K562 (cell line): ENCODE results near the gene MCC. TPM values are rescaled to one million over a fixed set of nuclear protein-coding genes. Genes with fewer than 3 reads are reported as not detected.
A peak's percentile ranks its signal among the peaks of the same experiment; 100 is the strongest.

ENCODE experiments used
- ATAC-seq: fragments of 200-7000 bp; cut with Tn5 transposase; 3 replicates; pipeline ENCODE4 v1.9.1; 2020; ENCODE audit warnings: moderate library complexity
- BruUV-seq: library from RNA; stranded (reverse); fragments of 400-500 nt; replicated peaks from 2 replicates; lab custom pipeline; 2021; lab: Mats Ljungman, UMichigan
- CTCF ChIA-PET: fragments of 300-600 bp; formaldehyde crosslinking; extraction: SDS; loops from one replicate; lab custom pipeline; 2021; ENCODE audit warnings: low intra/inter-chr PET ratio; lab: Yijun Ruan, JAX
- POLR2A ChIA-PET: fragments of 300-600, 350-650 bp; sonication (Branson Sonifier 250); formaldehyde crosslinking; extraction: SDS; loops from one replicate; lab custom pipeline; 2021; ENCODE audit warnings: antibody characterized with exemption, inconsistent platforms; lab: Yijun Ruan, JAX
- DNase-seq, 4 experiments: peaks; one replicate each; pipeline versions ENCODE4 v3.0.0 to v3.0.0-alpha.2; 2011 to 2018; ENCODE audit warnings: low spot score in 3 of 4, mixed read lengths in 3 of 4; ENCODE audit errors: extremely low read depth in 1 of 4
- FAIRE-seq: peaks from 2 replicates; lab custom pipeline; 2011; peaks lifted over from hg19 to GRCh38; lab: Jason Lieb, UNC
- H2AFZ ChIP-seq: 2 replicates; pipeline ENCODE4 v1.6.0; 2011; ENCODE audit warnings: low read depth, low read length, control low read depth, inconsistent platforms
- H3K27ac ChIP-seq: fragments of 200-600 bp; 3 replicates; pipeline ENCODE4 v1.8.0; 2011; ENCODE audit warnings: low read depth, mild to moderate bottlenecking, control low read depth, inconsistent platforms, low read length, moderate library complexity, mixed read lengths; ENCODE audit errors: extremely low read depth
- H3K27me3 ChIP-seq, 2 experiments: fragments of 300-600 bp in 1 of 2; 2 replicates in 1 of 2; 3 replicates in 1 of 2; pipeline versions ENCODE4 v1.6.0 to v1.8.0; 2011; ENCODE audit warnings: inconsistent platforms in 2 of 2, low read length in 2 of 2, mild to moderate bottlenecking in 1 of 2, mixed read lengths in 1 of 2, moderate library complexity in 1 of 2; ENCODE audit not compliant: control insufficient read depth in 2 of 2, insufficient read depth in 2 of 2
- H3K36me3 ChIP-seq: fragments of 300-600 bp; 3 replicates; pipeline ENCODE4 v1.8.0; 2011; ENCODE audit warnings: mild to moderate bottlenecking, low read length, inconsistent platforms; ENCODE audit not compliant: control insufficient read depth, insufficient read depth
- H3K4me1 ChIP-seq, 2 experiments: fragments of 200-600 bp in 1 of 2; replicated peaks in 1 of 2; 2 replicates in 1 of 2; 3 replicates in 1 of 2; pipeline versions ENCODE4 v1.5.1 to v1.8.0; 2011; ENCODE audit warnings: inconsistent platforms in 2 of 2, low read length in 2 of 2, mild to moderate bottlenecking in 1 of 2, mixed read lengths in 1 of 2, moderate library complexity in 1 of 2; ENCODE audit not compliant: control insufficient read depth in 2 of 2, insufficient read depth in 2 of 2
- H3K4me2 ChIP-seq: 2 replicates; pipeline ENCODE4 v1.6.1; 2011; ENCODE audit warnings: low read length, control low read depth, inconsistent platforms, mixed read lengths; ENCODE audit not compliant: insufficient read depth
- H3K4me3 ChIP-seq: fragments of 200-600 bp; sonication (generic), shearing (Covaris generic); 2 replicates; pipeline ENCODE4 v1.5.1; 2016; ENCODE audit warnings: control low read depth, inconsistent platforms
- H3K79me2 ChIP-seq: fragments of 200-600 bp; 3 replicates; pipeline ENCODE4 v1.8.0; 2011; ENCODE audit warnings: low read length, inconsistent platforms; ENCODE audit not compliant: control insufficient read depth, insufficient read depth
- H3K9ac ChIP-seq, 2 experiments: 2 replicates each; pipeline versions ENCODE4 v1.6.0 to v1.6.1; 2011; ENCODE audit warnings: low read depth in 2 of 2, low read length in 2 of 2, control low read depth in 1 of 2, inconsistent platforms in 1 of 2, mild to moderate bottlenecking in 1 of 2, mixed read lengths in 1 of 2; ENCODE audit not compliant: insufficient read depth in 1 of 2
- H3K9me1 ChIP-seq: one replicate; pipeline ENCODE4 v1.6.0; 2011; ENCODE audit warnings: inconsistent platforms, mild to moderate bottlenecking, low read length, moderate library complexity; ENCODE audit not compliant: control insufficient read depth, insufficient read depth
- H3K9me3 ChIP-seq: replicated peaks from 2 replicates; pipeline ENCODE4 v1.5.1; 2011; ENCODE audit warnings: low read depth, low read length, inconsistent platforms; ENCODE audit not compliant: control insufficient read depth, insufficient read depth
- H4K20me1 ChIP-seq: replicated peaks from 2 replicates; pipeline ENCODE4 v1.6.1; 2011; ENCODE audit warnings: low read length, inconsistent platforms, mixed read lengths; ENCODE audit not compliant: control insufficient read depth, insufficient read depth
- DACH1 ChIP-seq: fragments of 450-650 bp; IDR thresholded peaks from 2 replicates; pipeline ENCODE4 v1.6.1; 2018; ENCODE audit not compliant: partially characterized antibody
- DPF2 ChIP-seq: fragments of 450-650 bp; IDR thresholded peaks from 2 replicates; pipeline ENCODE4 v1.6.1; 2016
- EWSR1 ChIP-seq: fragments of 450-650 bp; IDR thresholded peaks from 2 replicates; pipeline ENCODE4 v1.6.1; 2018; ENCODE audit warnings: borderline replicate concordance, mild to moderate bottlenecking, low read depth, moderate library complexity; ENCODE audit not compliant: partially characterized antibody
- FOS ChIP-seq: IDR thresholded peaks from 3 replicates; pipeline ENCODE4 v1.6.1; 2011; ENCODE audit not compliant: insufficient read length; ENCODE audit errors: extremely low read depth
- GTF2F1 ChIP-seq: IDR thresholded peaks from 2 replicates; pipeline ENCODE4 v1.6.1; 2011; ENCODE audit warnings: low read depth, low read length, improper control_type of control experiment
- HDAC2 ChIP-seq: fragments of 450-650 bp; IDR thresholded peaks from 2 replicates; pipeline ENCODE4 v1.6.1; 2016; ENCODE audit warnings: mild to moderate bottlenecking
- HDAC6 ChIP-seq: IDR thresholded peaks from 2 replicates; pipeline ENCODE4 v1.6.1; 2012; ENCODE audit warnings: low read depth, mild to moderate bottlenecking, control low read depth, inconsistent platforms, low read length, moderate library complexity
- MEIS2 ChIP-seq: fragments of 450-650 bp; IDR thresholded peaks from 2 replicates; pipeline ENCODE4 v1.6.1; 2014; ENCODE audit warnings: mild to moderate bottlenecking; ENCODE audit not compliant: partially characterized antibody
- NFE2 ChIP-seq: IDR thresholded peaks from 2 replicates; pipeline ENCODE4 v1.6.1; 2014; ENCODE audit warnings: antibody characterized with exemption, low read depth
- PHF8 ChIP-seq: fragments of 200-600 bp; sonication (generic); IDR thresholded peaks from 2 replicates; pipeline ENCODE4 v1.6.1; 2012; ENCODE audit warnings: mixed run types, mild to moderate bottlenecking, inconsistent platforms, low read length, moderate library complexity, borderline replicate concordance
- RBM34 ChIP-seq: fragments of 200-400 bp; formaldehyde crosslinking; IDR thresholded peaks from 2 replicates; pipeline ENCODE4 v1.6.1; 2018; ENCODE audit warnings: low read length, borderline replicate concordance; ENCODE audit not compliant: insufficient read depth
- SAFB ChIP-seq: fragments of 200-400 bp; formaldehyde crosslinking; IDR thresholded peaks from 2 replicates; pipeline ENCODE4 v1.6.1; 2017; ENCODE audit warnings: low read depth, low read length, borderline replicate concordance
- TOE1 ChIP-seq, 2 experiments: fragments of 450-650 bp in 1 of 2; sonication (generic) in 1 of 2; formaldehyde crosslinking in 1 of 2; IDR thresholded peaks; 2 replicates each; pipeline versions ENCODE4 v1.7.1 to v1.8.0; 2016 to 2022; ENCODE audit warnings: borderline replicate concordance in 2 of 2, mild to moderate bottlenecking in 2 of 2, antibody characterized with exemption in 1 of 2, inconsistent platforms in 1 of 2, low read depth in 1 of 2, missing genetic modification reagents in 1 of 2, moderate library complexity in 1 of 2
- U2AF1 ChIP-seq: fragments of 200-400 bp; formaldehyde crosslinking; optimal IDR thresholded peaks from 2 replicates; pipeline ENCODE3; 2017; ENCODE audit warnings: mild to moderate bottlenecking, low read depth, low read length, moderate library complexity
- ZEB2 ChIP-seq: fragments of 450-650 bp; IDR thresholded peaks from 2 replicates; pipeline ENCODE4 v1.6.1; 2016
- ZNF41 ChIP-seq: fragments of 250-450 bp; sonication (Bioruptor Pico); conservative IDR thresholded peaks from 2 replicates; pipeline ENCODE4 v1.4.0; 2020; ENCODE audit warnings: mild to moderate bottlenecking
- ZNF586 ChIP-seq: fragments of 450-650 bp; formaldehyde crosslinking; conservative IDR thresholded peaks from 2 replicates; pipeline ENCODE4 v1.4.0; 2020; ENCODE audit warnings: mild to moderate bottlenecking, moderate library complexity
- WGBS: fragments of 100-300 bp; shearing (Covaris generic); methylation state at CpG from one replicate; pipeline ENCODE4 v1.1.6; 2016; ENCODE audit warnings: low coverage, mixed read lengths; ENCODE audit not compliant: insufficient coverage; ENCODE audit errors: missing lambda C conversion rate; 5-methylcytosine and 5-hydroxymethylcytosine counted together
- in situ Hi-C: fragments of 300-500 bp; cut with MboI; formaldehyde crosslinking; loops from 4 replicates; pipeline ENCODE4 v1.15.0; 2018; ENCODE audit warnings: inconsistent platforms, mixed read lengths
- intact Hi-C: fragments of 100-400 bp; cut with micrococcal nuclease; formaldehyde crosslinking; loops from 2 replicates; pipeline ENCODE4 v1.14.2; 2022
- polyA plus RNA-seq, 8 experiments: library from polyadenylated mRNA; depleted of rRNA in 4 of 8; stranded (reverse) in 5 of 8; unstranded in 3 of 8; fragments of >200 nt; fragmentation: Nextera tagmentation in 2 of 8; fragmentation: Illumina TruSeq in 1 of 8; extraction: Ambion mirVana in 2 of 8; extraction: Trizol in 1 of 8; gene quantifications; 2 replicates each; pipeline versions ENCODE4 v1.2.1 to v1.2.3, GENCODE V29; 2011 to 2014; ENCODE audit warnings: inconsistent platforms in 1 of 8, missing spikeins in 1 of 8
- total RNA-seq, 7 experiments: library from RNA; depleted of rRNA in 6 of 7; stranded (reverse); fragments of >200 nt in 6 of 7; fragmentation: Illumina TruSeq in 2 of 7; extraction: Trizol in 2 of 7; gene quantifications; 2 replicates each; pipeline versions ENCODE4 v1.2.1 to v1.2.3, GENCODE V29; 2011 to 2021; ENCODE audit warnings: low replicate concordance in 1 of 7
- TF ChIP-seq, protein P1 (sequence below): fragments of 450-650 bp; formaldehyde crosslinking; IDR thresholded peaks from 2 replicates; pipeline ENCODE4 v1.4.0; 2022; ENCODE audit warnings: missing genetic modification characterization
- TF ChIP-seq, protein P2 (sequence below): sonication (generic); formaldehyde crosslinking; IDR thresholded peaks from 2 replicates; pipeline ENCODE4 v1.8.0; 2022; ENCODE audit warnings: missing genetic modification reagents, mild to moderate bottlenecking, borderline replicate concordance

The MCC gene
- total and polyA plus RNA-seq, 9 of the 15 experiments (the other 6 are each of a cell fraction or from before 2014, with no cell fraction given), result 0.04 to 0.24 (median 0.06) TPM; not detected in 1

- TF ChIP-seq RBM34, result no peak
- TF ChIP-seq ZNF41 (CRISPR knock-in tag), result no peak
- peak; percentile 73 for TF ChIP-seq NFE2
- no peak for TF ChIP-seq HDAC6
- no peak for TF ChIP-seq PHF8
- 0 out of 2 replicates have a peak, but pooled peaks have one; percentile 9 for TF ChIP-seq HDAC2
- TF ChIP-seq DACH1, result peak; percentile 52
- 0 out of 2 replicates have a peak, but pooled peaks have one; percentile 12 for TF ChIP-seq ZEB2
- no peak for TF ChIP-seq EWSR1
- peak; percentile 85 for TF ChIP-seq MEIS2
Observed at GRCh38 chr5:113047733-113048652, 440.3 kb downstream of the MCC start (continued).

DNA sequence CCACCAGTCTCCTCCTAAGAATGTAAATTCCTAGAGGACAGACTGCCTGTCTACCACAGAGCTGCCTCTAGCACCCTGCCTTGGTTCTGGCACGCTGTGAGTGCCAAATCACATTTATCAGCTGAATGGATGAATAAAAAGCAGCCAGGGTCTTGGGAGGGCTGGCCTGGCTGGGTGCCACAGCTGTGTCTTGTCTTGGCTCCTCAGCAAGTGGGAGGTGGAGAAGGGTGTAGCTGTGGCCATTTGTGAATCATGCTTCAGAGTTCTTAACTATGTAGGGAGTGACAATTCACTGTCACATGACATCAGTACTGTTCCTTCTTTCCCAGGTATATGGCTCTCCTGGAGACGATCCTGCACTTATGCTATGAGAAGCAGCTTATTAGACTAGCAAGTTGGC is 441.0 kb downstream of the MCC start:
- POLR2A ChIA-PET, result interaction anchor here (0.5 to 0.6 kb wide), 2 partner anchors 44 to 216 kb away, joined by 3 to 4 read pairs; no protein-coding TSS in a partner anchor
- Histone ChIP-seq H3K9me3 (no peaks in the 10 kb centered on the region), H3K9ac (peak overlapping the region; percentile 28 to 38; a peak in 2 of 4 replicates), H3K27ac (peak overlapping the region; percentile 33; the same call in 1 of the 3 replicates), H3K27me3 (no peaks in the 10 kb centered on the region), H3K36me3 (no peaks in the 10 kb centered on the region), H2AFZ (peak overlapping the region; percentile 86), H3K4me3 (no peak overlapping the region), H3K4me1 (peaks cover 38 to 52% of the 10 kb centered on the region in 2 experiments), H3K4me2 (peak overlapping the region; percentile 61), H3K79me2 (no peaks in the 10 kb centered on the region), H4K20me1 (no peaks in the 10 kb centered on the region), H3K9me1 (no peaks in the 10 kb centered on the region)
- FAIRE-seq (peak; percentile 82), ATAC-seq (peak; percentile 57), DNase-seq (peak; percentile 36 to 73 (median 49))
- 5% methylated on average over 2 of the region's 2 CpGs for WGBS
- intact Hi-C loops (no loop called here), in situ Hi-C loops (no loop called here)
- CTCF ChIA-PET, result no interaction called here
- BruUV-seq, result no TSS peak
- TF ChIP-seq, protein P1, sequence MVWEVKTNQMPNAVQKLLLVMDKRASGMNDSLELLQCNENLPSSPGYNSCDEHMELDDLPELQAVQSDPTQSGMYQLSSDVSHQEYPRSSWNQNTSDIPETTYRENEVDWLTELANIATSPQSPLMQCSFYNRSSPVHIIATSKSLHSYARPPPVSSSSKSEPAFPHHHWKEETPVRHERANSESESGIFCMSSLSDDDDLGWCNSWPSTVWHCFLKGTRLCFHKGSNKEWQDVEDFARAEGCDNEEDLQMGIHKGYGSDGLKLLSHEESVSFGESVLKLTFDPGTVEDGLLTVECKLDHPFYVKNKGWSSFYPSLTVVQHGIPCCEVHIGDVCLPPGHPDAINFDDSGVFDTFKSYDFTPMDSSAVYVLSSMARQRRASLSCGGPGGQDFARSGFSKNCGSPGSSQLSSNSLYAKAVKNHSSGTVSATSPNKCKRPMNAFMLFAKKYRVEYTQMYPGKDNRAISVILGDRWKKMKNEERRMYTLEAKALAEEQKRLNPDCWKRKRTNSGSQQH (CRISPR knock-in tag), result no peak
- no peak for TF ChIP-seq FOS
- TF ChIP-seq, protein P2, sequence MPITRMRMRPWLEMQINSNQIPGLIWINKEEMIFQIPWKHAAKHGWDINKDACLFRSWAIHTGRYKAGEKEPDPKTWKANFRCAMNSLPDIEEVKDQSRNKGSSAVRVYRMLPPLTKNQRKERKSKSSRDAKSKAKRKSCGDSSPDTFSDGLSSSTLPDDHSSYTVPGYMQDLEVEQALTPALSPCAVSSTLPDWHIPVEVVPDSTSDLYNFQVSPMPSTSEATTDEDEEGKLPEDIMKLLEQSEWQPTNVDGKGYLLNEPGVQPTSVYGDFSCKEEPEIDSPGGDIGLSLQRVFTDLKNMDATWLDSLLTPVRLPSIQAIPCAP (CRISPR knock-in tag), result no peak
- peak; percentile 87; the same call in 1 of the 2 replicates for TF ChIP-seq TOE1 (IDR thresholded peaks at IDR 0.05; ENCODE audit: borderline replicate concordance)
- no peak for TF ChIP-seq TOE1 (CRISPR knock-in tag; IDR thresholded peaks at IDR 0.05; ENCODE audit: borderline replicate concordance, low read depth)
- no peak for TF ChIP-seq GTF2F1
- no peak for TF ChIP-seq U2AF1
- TF ChIP-seq ZNF586 (CRISPR knock-in tag), result no peak
- no peak; the same call in 1 of the 2 replicates for TF ChIP-seq DPF2
- no peak for TF ChIP-seq SAFB
